CD4-positive, alpha-beta T cell (primary cell): ENCODE measurements around the gene HPCAL1. TPM values are rescaled to one million over a fixed set of nuclear protein-coding genes. Genes with fewer than 3 reads are reported as not detected.

Experiments used
- ATAC-seq: fragments of 200-7000 bp; cut with Tn5 transposase; one replicate; pipeline ENCODE4 v1.10.0; 2022; ENCODE audit warnings: mild to moderate bottlenecking; ENCODE audit not compliant: poor library complexity
- CTCF ChIA-PET: fragments of 350-600 bp; sonication (Branson Sonifier 250); formaldehyde crosslinking; loops from one replicate; lab custom pipeline; 2021; ENCODE audit warnings: antibody characterized with exemption, inconsistent platforms; lab: Charles Lee
- POLR2A ChIA-PET: fragments of 350-600 bp; sonication (Branson Sonifier 250); formaldehyde crosslinking; loops from one replicate; lab custom pipeline; 2021; ENCODE audit warnings: antibody characterized with exemption, inconsistent platforms; lab: Charles Lee
- DNase-seq, 14 experiments: peaks; one replicate each; pipeline ENCODE4 v3.0.0-alpha.2; 2013 to 2020; ENCODE audit warnings: mixed read lengths in 2 of 14
- H3K27ac ChIP-seq, 2 donors: one replicate each; pipeline versions ENCODE4 v1.5.1 to v1.7.0; 2013; ENCODE audit warnings: low read length in 2 of 2, low read depth in 1 of 2, mild to moderate bottlenecking in 1 of 2
- H3K27me3 ChIP-seq, 2 experiments: 1 replicate in 1 of 2; 2 replicates in 1 of 2; pipeline versions ENCODE4 v1.6.1 to v1.7.0; 2013; ENCODE audit warnings: low read length in 2 of 2, control low read depth in 1 of 2, mild to moderate bottlenecking in 1 of 2, moderate library complexity in 1 of 2; ENCODE audit not compliant: insufficient read depth in 2 of 2, control insufficient read depth in 1 of 2
- H3K36me3 ChIP-seq: one replicate; pipeline ENCODE4 v1.6.1; 2013; ENCODE audit warnings: low read length, control low read depth; ENCODE audit not compliant: insufficient read depth
- H3K4me1 ChIP-seq: one replicate; pipeline ENCODE4 v1.6.1; 2013; ENCODE audit warnings: low read length, control low read depth; ENCODE audit not compliant: insufficient read depth
- H3K4me3 ChIP-seq: one replicate; pipeline ENCODE4 v1.5.1; 2013; ENCODE audit warnings: mild to moderate bottlenecking, low read length, moderate library complexity
- H3K9me3 ChIP-seq, 2 experiments: 1 replicate in 1 of 2; 2 replicates in 1 of 2; pipeline versions ENCODE4 v1.6.1 to v1.7.0; 2013; ENCODE audit warnings: low read length in 2 of 2, mild to moderate bottlenecking in 2 of 2, control low read depth in 1 of 2, moderate library complexity in 1 of 2; ENCODE audit not compliant: control insufficient read depth in 1 of 2, insufficient read depth in 1 of 2
- H3K27ac Mint-ChIP-seq: one replicate; pipeline ENCODE4 v1.8.0; 2020; ENCODE audit warnings: mixed read lengths
- H3K27me3 Mint-ChIP-seq: one replicate; pipeline ENCODE4 v1.8.0; 2021; ENCODE audit warnings: mixed read lengths
- H3K36me3 Mint-ChIP-seq: one replicate; pipeline ENCODE4 v1.8.0; 2021; ENCODE audit warnings: low read depth, mixed read lengths
- H3K4me1 Mint-ChIP-seq: one replicate; pipeline ENCODE4 v1.8.0; 2021; ENCODE audit warnings: low read depth, mixed read lengths
- H3K4me3 Mint-ChIP-seq: one replicate; pipeline ENCODE4 v1.8.0; 2020; ENCODE audit warnings: mild to moderate bottlenecking, mixed read lengths
- H3K9me3 Mint-ChIP-seq: one replicate; pipeline ENCODE4 v1.8.0; 2020; ENCODE audit warnings: mixed read lengths
- intact Hi-C, 2 experiments: fragments of 100-400 bp; cut with DNase I in 1 of 2; cut with micrococcal nuclease in 1 of 2; formaldehyde crosslinking; loops; one replicate each; pipeline versions ENCODE4 v1.15.1 to v1.9.0; 2023 to 2025; cut with DNase I, micrococcal nuclease
- total RNA-seq, 174 experiments: library from RNA in 2 of 174; stranded (reverse) in 2 of 174; gene quantifications; one replicate each; pipeline ENCODE4 v1.2.3 and lab custom pipeline; 2021 to 2026
- TF ChIP-seq, protein P1 (sequence below): fragments of 200-600 bp; IDR thresholded peaks from one replicate; pipeline ENCODE4 v1.8.0; 2022; ENCODE audit warnings: antibody characterized with exemption, mild to moderate bottlenecking

HPCAL1 gene
- total RNA-seq, 2 experiments from 2014 or later, result 24.9 to 27.9 TPM

DNA sequence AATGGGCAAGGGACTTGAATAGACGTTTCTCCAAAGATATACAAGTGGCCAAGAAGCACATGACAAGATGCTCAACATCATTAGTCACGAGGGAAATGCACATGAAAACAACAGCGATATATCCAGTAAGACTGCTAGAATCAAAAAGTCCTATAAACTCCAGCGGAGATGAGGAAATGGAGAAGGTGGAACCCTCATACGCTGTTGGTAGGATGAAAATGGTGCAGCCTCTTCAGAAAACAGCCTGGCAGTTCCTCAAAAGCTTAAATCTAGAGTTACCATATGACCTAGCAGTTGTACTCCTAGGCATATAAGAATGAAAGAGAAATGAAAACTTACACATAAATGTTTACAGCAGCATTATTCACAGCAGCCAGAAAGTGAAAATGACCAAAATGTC lies 48.1 kb downstream of the HPCAL1 start:
- TF ChIP-seq, protein P1, sequence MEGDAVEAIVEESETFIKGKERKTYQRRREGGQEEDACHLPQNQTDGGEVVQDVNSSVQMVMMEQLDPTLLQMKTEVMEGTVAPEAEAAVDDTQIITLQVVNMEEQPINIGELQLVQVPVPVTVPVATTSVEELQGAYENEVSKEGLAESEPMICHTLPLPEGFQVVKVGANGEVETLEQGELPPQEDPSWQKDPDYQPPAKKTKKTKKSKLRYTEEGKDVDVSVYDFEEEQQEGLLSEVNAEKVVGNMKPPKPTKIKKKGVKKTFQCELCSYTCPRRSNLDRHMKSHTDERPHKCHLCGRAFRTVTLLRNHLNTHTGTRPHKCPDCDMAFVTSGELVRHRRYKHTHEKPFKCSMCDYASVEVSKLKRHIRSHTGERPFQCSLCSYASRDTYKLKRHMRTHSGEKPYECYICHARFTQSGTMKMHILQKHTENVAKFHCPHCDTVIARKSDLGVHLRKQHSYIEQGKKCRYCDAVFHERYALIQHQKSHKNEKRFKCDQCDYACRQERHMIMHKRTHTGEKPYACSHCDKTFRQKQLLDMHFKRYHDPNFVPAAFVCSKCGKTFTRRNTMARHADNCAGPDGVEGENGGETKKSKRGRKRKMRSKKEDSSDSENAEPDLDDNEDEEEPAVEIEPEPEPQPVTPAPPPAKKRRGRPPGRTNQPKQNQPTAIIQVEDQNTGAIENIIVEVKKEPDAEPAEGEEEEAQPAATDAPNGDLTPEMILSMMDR, result no peak

DNA sequence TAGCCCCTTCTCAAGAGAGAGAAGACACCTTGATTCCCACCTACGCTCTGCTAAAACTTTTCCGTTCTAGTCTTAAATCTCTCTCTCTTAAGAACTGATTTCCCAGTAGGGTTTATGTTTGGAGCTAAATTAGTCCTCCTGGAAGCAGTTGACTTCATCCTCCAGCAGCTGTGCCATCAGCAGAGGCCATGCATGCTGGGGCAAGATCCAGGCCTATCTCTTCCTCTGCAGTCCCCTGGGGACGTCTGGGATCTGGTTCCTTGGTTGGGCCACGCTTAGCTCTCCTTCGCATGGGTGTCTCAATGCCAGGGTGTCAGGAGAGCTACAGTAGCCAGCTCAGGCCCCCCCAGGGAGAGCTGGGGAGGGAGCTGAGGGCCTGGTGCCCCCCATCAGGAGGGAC lies 49.7 kb downstream of the HPCAL1 start:
- Mint-ChIP-seq H3K9me3 (no peaks in the 10 kb centered on the region), H3K36me3 (peaks cover 25% of the 10 kb centered on the region), H3K27ac (peak overlapping the region; percentile 73), H3K4me3 (no peak overlapping the region), H3K27me3 (no peaks in the 10 kb centered on the region), H3K4me1 (peaks cover 71% of the 10 kb centered on the region)
- Histone ChIP-seq H3K36me3 (peaks cover 12% of the 10 kb centered on the region), H3K4me1 (peaks cover 22% of the 10 kb centered on the region), H3K4me3 (no peak overlapping the region), H3K27ac (no peak overlapping the region), H3K27me3 (no peaks in the 10 kb centered on the region), H3K9me3 (no peaks in the 10 kb centered on the region)
- intact Hi-C loops, result no loop called here
- TF ChIP-seq, protein P1, result no peak
- ChIA-PET CTCF (no interaction called here), POLR2A (interaction anchor here (0.9 to 1.2 kb wide), 3 partner anchors 21 to 511 kb away, joined by 3 read pairs; no protein-coding TSS in a partner anchor)
- no peak for ATAC-seq
- no peak for DNase-seq

More for the DNA sequence above, 48.1 kb downstream of the HPCAL1 start:
- Mint-ChIP-seq H3K27ac (peak overlapping the region; percentile 50), H3K4me1 (peaks cover 72% of the 10 kb centered on the region), H3K36me3 (peaks cover 17% of the 10 kb centered on the region), H3K9me3 (no peaks in the 10 kb centered on the region), H3K4me3 (no peak overlapping the region), H3K27me3 (no peaks in the 10 kb centered on the region)
- intact Hi-C loops, result no loop called here
- Histone ChIP-seq H3K27ac (no peak overlapping the region), H3K4me3 (no peak overlapping the region), H3K9me3 (no peaks in the 10 kb centered on the region), H3K4me1 (peaks cover 25% of the 10 kb centered on the region), H3K27me3 (no peaks in the 10 kb centered on the region), H3K36me3 (peaks cover 12% of the 10 kb centered on the region)
- DNase-seq (peak in 2 of 14 experiments; percentile 6 to 33), ATAC-seq (no peak)
- ChIA-PET POLR2A (no interaction called here), CTCF (no interaction called here)

DNA sequence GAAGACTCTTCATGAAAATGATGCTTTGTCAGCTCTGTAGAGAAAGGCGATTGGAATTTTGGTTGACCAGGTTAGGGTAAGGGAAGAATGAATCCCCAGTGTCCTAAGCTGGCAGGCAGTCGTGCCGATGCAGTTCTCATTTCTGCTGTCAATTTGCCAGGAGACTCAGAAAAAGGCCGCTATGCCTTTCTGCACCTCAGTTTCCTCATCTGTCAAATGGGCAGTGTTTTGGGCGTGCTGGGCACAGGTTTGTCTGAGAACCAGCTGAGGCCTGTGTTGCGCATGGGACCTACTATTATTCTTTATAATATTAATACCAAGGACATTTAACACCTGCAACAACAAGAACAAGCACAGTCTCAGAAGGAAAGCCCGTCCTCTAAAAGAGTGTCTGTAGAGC lies 50.3 kb downstream of the HPCAL1 start:
- Mint-ChIP-seq H3K27ac (no peak overlapping the region), H3K9me3 (no peaks in the 10 kb centered on the region), H3K36me3 (peaks cover 32% of the 10 kb centered on the region), H3K27me3 (no peaks in the 10 kb centered on the region), H3K4me3 (no peak overlapping the region), H3K4me1 (peaks cover 70% of the 10 kb centered on the region)
- ATAC-seq (no peak), DNase-seq (no peak)
- no peak overlapping the region for H3K27ac ChIP-seq
- TF ChIP-seq, protein P1, result no peak
- intact Hi-C loops, result no loop called here
- H3K36me3 ChIP-seq, result peaks cover 12% of the 10 kb centered on the region
- H3K27me3 ChIP-seq, result no peaks in the 10 kb centered on the region
- no peak overlapping the region for H3K4me3 ChIP-seq
- no peaks in the 10 kb centered on the region for H3K9me3 ChIP-seq
- ChIA-PET POLR2A (interaction anchor here (0.6 to 1.2 kb wide), 6 partner anchors 21 to 511 kb away, joined by 3 to 4 read pairs (median 3); no protein-coding TSS in a partner anchor), CTCF (no interaction called here)
- H3K4me1 ChIP-seq, result peaks cover 18% of the 10 kb centered on the region
